ENCODE measurements around the gene PACRG. TPM values are rescaled to one million over a fixed set of nuclear protein-coding genes. Genes with fewer than 3 reads are reported as not detected.

PACRG gene
- total and polyA plus RNA-seq, 2 of the 4 experiments (the other 2 are of a cell fraction) = not detected

DNA sequence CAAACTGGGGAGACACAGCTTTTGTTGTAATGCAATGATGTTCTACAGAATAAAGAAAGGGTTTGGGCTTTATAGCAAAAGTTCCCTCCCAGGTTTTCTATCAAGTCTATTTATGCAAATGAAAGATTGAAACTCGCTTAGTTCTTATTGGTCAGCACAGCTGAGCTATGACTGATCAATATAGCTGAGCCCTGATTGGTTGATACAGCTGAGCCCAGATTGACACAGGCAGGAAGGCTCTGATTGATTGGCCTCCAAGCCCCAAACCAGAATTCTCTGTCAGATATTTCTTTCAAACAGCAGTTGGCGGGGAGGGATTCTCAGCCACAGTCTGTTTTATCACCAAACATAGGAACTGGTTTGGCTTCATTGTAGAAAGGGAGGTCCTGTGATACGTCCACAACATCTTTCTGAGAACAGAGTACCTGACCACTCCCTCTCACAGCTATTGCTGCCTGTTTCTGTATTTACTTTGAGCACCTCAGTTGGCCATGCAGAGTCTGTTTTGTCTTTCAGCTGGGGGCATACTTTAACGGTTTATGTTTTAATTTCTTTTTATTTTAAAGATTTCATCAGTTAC, 223.5 kb downstream of the PACRG start:
- H3K79me1 ChIP-seq (ENCODE audit: low read depth in 1 of 2, low read length in 2 of 2) = no peaks in the 10 kb centered on the region
- intact Hi-C loops (cut with micrococcal nuclease) = no loop called here
- H2AK5ac ChIP-seq (ENCODE audit: low read depth, low read length) = no peak overlapping the region
- no peak overlapping the region for H3K4me2 ChIP-seq (ENCODE audit: low read depth, low read length)
- no peak overlapping the region for H3K27ac ChIP-seq (ENCODE audit: insufficient read depth, low read length)
- ATAC-seq (ENCODE audit: low read depth) (no peak), DNase-seq (no peak)
- H3K18ac ChIP-seq (ENCODE audit: low read depth, low read length) = no peak overlapping the region
- no peak overlapping the region for H3K4ac ChIP-seq (ENCODE audit: low read depth, low read length)
- dilution Hi-C loops (cut with HindIII; ENCODE audit: low sequenced_read_pairs, unreplicated experiment) = no loop called here
- CTCF ChIA-PET = no interaction called here
- H3K4me1 ChIP-seq (ENCODE audit: control insufficient read depth, insufficient read depth, low read length) = no peaks in the 10 kb centered on the region
- H3K56ac ChIP-seq (ENCODE audit: extremely low read depth, insufficient read depth, low read length) = no peak overlapping the region
- no CpG with 5 or more reads among the region's 4 CpGs for WGBS, 2 experiments (ENCODE audit: extremely low coverage in 2 of 2, insufficient read length in 1 of 2)
- H3K9me1 ChIP-seq (ENCODE audit: insufficient read depth, low read length) = no peaks in the 10 kb centered on the region
- H3K14ac ChIP-seq (replicated peaks; ENCODE audit: low read depth, low read length) = no peak overlapping the region
- no peak overlapping the region for H3K23ac ChIP-seq (ENCODE audit: low read depth, low read length)
- no peak overlapping the region for H3K4me3 ChIP-seq (ENCODE audit: insufficient read depth, low read depth, low read length)
- no peaks in the 10 kb centered on the region for H3K9me3 ChIP-seq (ENCODE audit: control insufficient read depth, insufficient read depth, low read length)
- POLR2A ChIA-PET (ENCODE audit: unreplicated experiment) = no interaction called here
- H3K9ac ChIP-seq (ENCODE audit: low read depth, low read length) = no peak overlapping the region
- no peaks in the 10 kb centered on the region for H4K20me1 ChIP-seq (ENCODE audit: insufficient read depth, low read length)
- BruUV-seq (replicated peaks) = no TSS peak
- H3K27me3 ChIP-seq (ENCODE audit: control insufficient read depth, insufficient read depth, low read length) = no peaks in the 10 kb centered on the region
- no peak overlapping the region for H2AFZ ChIP-seq (replicated peaks; ENCODE audit: low read length, poor library complexity)
- H2BK15ac ChIP-seq (ENCODE audit: low read depth, low read length) = no peak overlapping the region
- no peak overlapping the region for H4K8ac ChIP-seq (ENCODE audit: low read depth in 2 of 2, low read length in 2 of 2)
- no peak for TF ChIP-seq POLR2A (IDR thresholded peaks at IDR 0.05; ENCODE audit: low read depth, low read length)
- TF ChIP-seq, protein P1, sequence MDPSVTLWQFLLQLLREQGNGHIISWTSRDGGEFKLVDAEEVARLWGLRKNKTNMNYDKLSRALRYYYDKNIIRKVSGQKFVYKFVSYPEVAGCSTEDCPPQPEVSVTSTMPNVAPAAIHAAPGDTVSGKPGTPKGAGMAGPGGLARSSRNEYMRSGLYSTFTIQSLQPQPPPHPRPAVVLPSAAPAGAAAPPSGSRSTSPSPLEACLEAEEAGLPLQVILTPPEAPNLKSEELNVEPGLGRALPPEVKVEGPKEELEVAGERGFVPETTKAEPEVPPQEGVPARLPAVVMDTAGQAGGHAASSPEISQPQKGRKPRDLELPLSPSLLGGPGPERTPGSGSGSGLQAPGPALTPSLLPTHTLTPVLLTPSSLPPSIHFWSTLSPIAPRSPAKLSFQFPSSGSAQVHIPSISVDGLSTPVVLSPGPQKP (IDR thresholded peaks at IDR 0.05; ENCODE audit: borderline replicate concordance, low read depth, low read length) = no peak
- no peak for TF ChIP-seq SMC3 (IDR thresholded peaks at IDR 0.05; ENCODE audit: low read depth, low read length)
- no peak for TF ChIP-seq MAZ (IDR thresholded peaks at IDR 0.05; ENCODE audit: borderline replicate concordance, low read depth, low read length)
- TF ChIP-seq MXI1 (IDR thresholded peaks at IDR 0.05; ENCODE audit: borderline replicate concordance, low read depth, low read length) = no peak
- TF ChIP-seq, protein P2, sequence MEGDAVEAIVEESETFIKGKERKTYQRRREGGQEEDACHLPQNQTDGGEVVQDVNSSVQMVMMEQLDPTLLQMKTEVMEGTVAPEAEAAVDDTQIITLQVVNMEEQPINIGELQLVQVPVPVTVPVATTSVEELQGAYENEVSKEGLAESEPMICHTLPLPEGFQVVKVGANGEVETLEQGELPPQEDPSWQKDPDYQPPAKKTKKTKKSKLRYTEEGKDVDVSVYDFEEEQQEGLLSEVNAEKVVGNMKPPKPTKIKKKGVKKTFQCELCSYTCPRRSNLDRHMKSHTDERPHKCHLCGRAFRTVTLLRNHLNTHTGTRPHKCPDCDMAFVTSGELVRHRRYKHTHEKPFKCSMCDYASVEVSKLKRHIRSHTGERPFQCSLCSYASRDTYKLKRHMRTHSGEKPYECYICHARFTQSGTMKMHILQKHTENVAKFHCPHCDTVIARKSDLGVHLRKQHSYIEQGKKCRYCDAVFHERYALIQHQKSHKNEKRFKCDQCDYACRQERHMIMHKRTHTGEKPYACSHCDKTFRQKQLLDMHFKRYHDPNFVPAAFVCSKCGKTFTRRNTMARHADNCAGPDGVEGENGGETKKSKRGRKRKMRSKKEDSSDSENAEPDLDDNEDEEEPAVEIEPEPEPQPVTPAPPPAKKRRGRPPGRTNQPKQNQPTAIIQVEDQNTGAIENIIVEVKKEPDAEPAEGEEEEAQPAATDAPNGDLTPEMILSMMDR (conservative IDR thresholded peaks at IDR 0.05; ENCODE audit: low read depth, low read length) = no peak
- TF ChIP-seq CEBPB (IDR thresholded peaks at IDR 0.05; ENCODE audit: low read depth, low read length) = no peak
- TF ChIP-seq, protein P3, sequence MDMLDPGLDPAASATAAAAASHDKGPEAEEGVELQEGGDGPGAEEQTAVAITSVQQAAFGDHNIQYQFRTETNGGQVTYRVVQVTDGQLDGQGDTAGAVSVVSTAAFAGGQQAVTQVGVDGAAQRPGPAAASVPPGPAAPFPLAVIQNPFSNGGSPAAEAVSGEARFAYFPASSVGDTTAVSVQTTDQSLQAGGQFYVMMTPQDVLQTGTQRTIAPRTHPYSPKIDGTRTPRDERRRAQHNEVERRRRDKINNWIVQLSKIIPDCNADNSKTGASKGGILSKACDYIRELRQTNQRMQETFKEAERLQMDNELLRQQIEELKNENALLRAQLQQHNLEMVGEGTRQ (IDR thresholded peaks at IDR 0.05; ENCODE audit: low read depth, low read length) = no peak
- TF ChIP-seq RCOR1 (IDR thresholded peaks at IDR 0.05; ENCODE audit: insufficient replicate concordance, low read length) = no peak
- TF ChIP-seq MAFK (IDR thresholded peaks at IDR 0.05; ENCODE audit: low read depth, low read length) = no peak
- no peak for TF ChIP-seq RFX5 (IDR thresholded peaks at IDR 0.05; ENCODE audit: low read depth, low read length)
- TF ChIP-seq CHD1 (IDR thresholded peaks at IDR 0.05; ENCODE audit: low read depth, low read length) = no peak
- in situ Hi-C loops (cut with MboI; ENCODE audit: low sequenced_read_pairs) = no loop called here
- H4K91ac ChIP-seq (ENCODE audit: insufficient read depth, low read depth, low read length) = no peak overlapping the region
- H2BK5ac ChIP-seq (ENCODE audit: low read depth, low read length, poor library complexity, severe bottlenecking) = no peak overlapping the region
- no peak overlapping the region for H2BK120ac ChIP-seq (ENCODE audit: low read depth, low read length)
- H3K36me3 ChIP-seq (ENCODE audit: control insufficient read depth, insufficient read depth, low read length) = no peaks in the 10 kb centered on the region
- no peak overlapping the region for H2AK9ac ChIP-seq (replicated peaks; ENCODE audit: low read depth, low read length, poor library complexity)
- H2BK20ac ChIP-seq (ENCODE audit: low read depth, low read length) = no peak overlapping the region
- no peak overlapping the region for H4K5ac ChIP-seq (ENCODE audit: low read depth, low read length)
